Naive thymus-derived CD4-positive, alpha-beta T cell (primary cell): ENCODE measurements around the gene ARID3C. TPM values are rescaled to one million over a fixed set of nuclear protein-coding genes. Genes with fewer than 3 reads are reported as not detected.
A peak's percentile ranks its signal among the peaks of the same experiment; 100 is the strongest.

Source experiments
- ATAC-seq: fragments of 150-1000 bp; cut with Tn5 transposase; 2 replicates; pipeline ENCODE4 v1.10.0; 2021; ENCODE audit warnings: mild to moderate bottlenecking, moderate library complexity
- CTCF ChIA-PET: fragments of 350-600 bp; sonication (Branson Sonifier 250); formaldehyde crosslinking; loops from one replicate; lab custom pipeline; 2021; ENCODE audit warnings: antibody characterized with exemption; lab: Charles Lee
- POLR2A ChIA-PET: fragments of 350-600 bp; sonication (Branson Sonifier 250); formaldehyde crosslinking; loops from one replicate; lab custom pipeline; 2021; ENCODE audit warnings: antibody characterized with exemption, inconsistent platforms; lab: Charles Lee
- DNase-seq, 9 donors: peaks; one replicate each; pipeline versions ENCODE4 v3.0.0 to v3.0.0-alpha.2; 2020 to 2022; ENCODE audit warnings: mixed read lengths in 1 of 9
- H3K27ac ChIP-seq: one replicate; pipeline ENCODE4 v1.7.0; 2013; ENCODE audit warnings: mild to moderate bottlenecking, low read depth, low read length, moderate library complexity
- H3K27me3 ChIP-seq, 2 donors: one replicate each; pipeline ENCODE4 v1.7.0; 2013; ENCODE audit warnings: low read length in 2 of 2, mild to moderate bottlenecking in 2 of 2, moderate library complexity in 2 of 2; ENCODE audit not compliant: control insufficient read depth in 2 of 2, insufficient read depth in 2 of 2
- H3K36me3 ChIP-seq, 3 experiments: 1 replicate in 2 of 3; 2 replicates in 1 of 3; pipeline ENCODE4 v1.7.0; 2013; ENCODE audit warnings: low read length in 3 of 3, mild to moderate bottlenecking in 3 of 3, moderate library complexity in 1 of 3; ENCODE audit not compliant: insufficient read depth in 3 of 3, control insufficient read depth in 2 of 3
- H3K4me1 ChIP-seq, 2 donors: one replicate each; pipeline ENCODE4 v1.7.0; 2013; ENCODE audit warnings: low read length in 2 of 2, mild to moderate bottlenecking in 2 of 2, moderate library complexity in 1 of 2; ENCODE audit not compliant: control insufficient read depth in 2 of 2, insufficient read depth in 2 of 2
- H3K4me3 ChIP-seq: 2 replicates; pipeline ENCODE4 v1.7.0; 2013; ENCODE audit warnings: mild to moderate bottlenecking, low read length
- H3K9me3 ChIP-seq, 3 experiments: 1 replicate in 2 of 3; 2 replicates in 1 of 3; pipeline ENCODE4 v1.7.0; 2013; ENCODE audit warnings: low read length in 3 of 3; ENCODE audit not compliant: control insufficient read depth in 2 of 3
- H3K27ac Mint-ChIP-seq, 9 donors: one replicate each; pipeline ENCODE4 v1.8.0; 2020 to 2022; ENCODE audit warnings: mixed read lengths in 9 of 9, mild to moderate bottlenecking in 8 of 9, moderate library complexity in 5 of 9, inconsistent platforms in 2 of 9
- H3K27me3 Mint-ChIP-seq, 5 donors: one replicate each; pipeline ENCODE4 v1.8.0; 2021 to 2022; ENCODE audit warnings: mixed read lengths in 5 of 5, mild to moderate bottlenecking in 1 of 5
- H3K36me3 Mint-ChIP-seq, 5 donors: one replicate each; pipeline ENCODE4 v1.8.0; 2020 to 2022; ENCODE audit warnings: mixed read lengths in 5 of 5, mild to moderate bottlenecking in 3 of 5, inconsistent platforms in 1 of 5
- H3K4me1 Mint-ChIP-seq, 7 donors: one replicate each; pipeline ENCODE4 v1.8.0; 2020 to 2022; ENCODE audit warnings: mixed read lengths in 7 of 7, mild to moderate bottlenecking in 3 of 7, inconsistent platforms in 1 of 7
- H3K4me3 Mint-ChIP-seq, 10 donors: one replicate each; pipeline ENCODE4 v1.8.0; 2020 to 2022; ENCODE audit warnings: mild to moderate bottlenecking in 10 of 10, mixed read lengths in 10 of 10, moderate library complexity in 6 of 10, inconsistent platforms in 2 of 10
- H3K9me3 Mint-ChIP-seq, 11 donors: one replicate each; pipeline ENCODE4 v1.8.0; 2020 to 2022; ENCODE audit warnings: mixed read lengths in 11 of 11, mild to moderate bottlenecking in 4 of 11, inconsistent platforms in 1 of 11, moderate library complexity in 1 of 11
- intact Hi-C, 2 donors: fragments of 100-400 bp; cut with micrococcal nuclease; formaldehyde crosslinking; loops; one replicate each; pipeline ENCODE4 v1.15.1; 2023
- polyA plus RNA-seq, 2 donors: library from polyadenylated mRNA; unstranded; fragments of 300-500 nt; fragmentation: Illumina TruSeq; gene quantifications; one replicate each; pipeline ENCODE4 v1.2.3, GENCODE V29; 2021
- total RNA-seq, 6 experiments: library from RNA in 5 of 6; stranded (reverse) in 5 of 6; gene quantifications; 1 replicate in 5 of 6; 2 replicates in 1 of 6; pipeline ENCODE4 v1.2.3 and lab custom pipeline; 2021 to 2026

Gene ARID3C
- total and polyA plus RNA-seq, 7 experiments from 2014 or later: 0.27 to 0.36 TPM; not detected in 5

DNA sequence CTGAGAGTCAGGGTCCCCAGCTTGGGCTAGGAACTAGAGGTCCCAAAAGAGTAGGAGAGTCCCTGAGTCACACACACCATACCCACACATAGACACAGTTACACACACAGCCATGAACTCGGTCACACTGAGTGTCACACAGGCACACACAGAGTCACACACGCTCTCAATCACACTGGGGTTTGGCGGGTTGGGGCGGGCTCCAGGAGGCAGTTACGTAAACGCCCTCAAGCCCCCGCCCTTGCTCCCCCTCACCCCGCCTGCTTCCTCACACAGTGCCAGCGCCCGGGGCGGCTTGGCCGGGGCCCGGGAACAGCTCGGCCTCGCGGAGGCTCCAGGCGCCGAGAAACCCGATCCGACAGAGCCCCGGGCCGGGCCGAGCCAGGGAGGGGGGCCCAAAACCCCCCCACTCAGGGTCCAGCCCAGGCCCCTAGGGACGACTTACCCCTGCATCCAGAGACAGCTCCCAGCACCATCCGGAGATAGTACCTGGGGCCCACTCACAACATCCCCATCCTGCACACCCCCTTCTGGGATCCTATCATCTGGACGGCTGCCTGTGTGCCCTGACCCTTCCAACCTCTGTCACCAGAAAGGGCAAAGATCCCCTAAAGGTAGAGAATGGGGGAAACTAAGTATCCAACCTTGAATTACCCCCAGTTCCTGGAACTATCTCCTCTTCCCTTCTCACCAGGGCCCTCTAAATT, 35.8 kb downstream of the ARID3C start:
- peaks cover 4 to 17% of the 10 kb centered on the region in 2 donors for H3K27me3 ChIP-seq
- ChIA-PET CTCF (interaction anchor here (1.1 to 3.3 kb wide), 4 partner anchors 10 to 189 kb away, joined by 4 to 17 read pairs (median 9); no protein-coding TSS in a partner anchor), POLR2A (no interaction called here)
- peak; percentile 43 for ATAC-seq
- H3K9me3 Mint-ChIP-seq: peaks cover 0 to 2% (median 0%) of the 10 kb centered on the region in 11 donors
- intact Hi-C loops: loop anchor here (5.0 to 10.0 kb wide), 4 partner anchors 39 to 261 kb away; partner anchors contain the start of genes DNAI1 (in 1 of the 2) and FAM219A (in 1 of the 2)
- peaks cover 0 to 13% of the 10 kb centered on the region in 2 donors for H3K4me1 ChIP-seq
- H3K27ac ChIP-seq: no peak overlapping the region
- peaks cover 10 to 31% (median 28%) of the 10 kb centered on the region in 7 donors for H3K4me1 Mint-ChIP-seq
- peaks cover 0 to 5% (median 0%) of the 10 kb centered on the region in 5 donors for H3K36me3 Mint-ChIP-seq
- peaks cover 41 to 69% (median 54%) of the 10 kb centered on the region in 5 donors for H3K27me3 Mint-ChIP-seq
- DNase-seq: no peak
- H3K4me3 Mint-ChIP-seq: peak overlapping the region in 9 of 10 donors; percentile 28 to 91 (median 59)
- no peak overlapping the region for H3K4me3 ChIP-seq
- no peaks in the 10 kb centered on the region for H3K9me3 ChIP-seq
- H3K27ac Mint-ChIP-seq: peak overlapping the region in 1 of 9 donors; percentile 8
- no peaks in the 10 kb centered on the region for H3K36me3 ChIP-seq

DNA sequence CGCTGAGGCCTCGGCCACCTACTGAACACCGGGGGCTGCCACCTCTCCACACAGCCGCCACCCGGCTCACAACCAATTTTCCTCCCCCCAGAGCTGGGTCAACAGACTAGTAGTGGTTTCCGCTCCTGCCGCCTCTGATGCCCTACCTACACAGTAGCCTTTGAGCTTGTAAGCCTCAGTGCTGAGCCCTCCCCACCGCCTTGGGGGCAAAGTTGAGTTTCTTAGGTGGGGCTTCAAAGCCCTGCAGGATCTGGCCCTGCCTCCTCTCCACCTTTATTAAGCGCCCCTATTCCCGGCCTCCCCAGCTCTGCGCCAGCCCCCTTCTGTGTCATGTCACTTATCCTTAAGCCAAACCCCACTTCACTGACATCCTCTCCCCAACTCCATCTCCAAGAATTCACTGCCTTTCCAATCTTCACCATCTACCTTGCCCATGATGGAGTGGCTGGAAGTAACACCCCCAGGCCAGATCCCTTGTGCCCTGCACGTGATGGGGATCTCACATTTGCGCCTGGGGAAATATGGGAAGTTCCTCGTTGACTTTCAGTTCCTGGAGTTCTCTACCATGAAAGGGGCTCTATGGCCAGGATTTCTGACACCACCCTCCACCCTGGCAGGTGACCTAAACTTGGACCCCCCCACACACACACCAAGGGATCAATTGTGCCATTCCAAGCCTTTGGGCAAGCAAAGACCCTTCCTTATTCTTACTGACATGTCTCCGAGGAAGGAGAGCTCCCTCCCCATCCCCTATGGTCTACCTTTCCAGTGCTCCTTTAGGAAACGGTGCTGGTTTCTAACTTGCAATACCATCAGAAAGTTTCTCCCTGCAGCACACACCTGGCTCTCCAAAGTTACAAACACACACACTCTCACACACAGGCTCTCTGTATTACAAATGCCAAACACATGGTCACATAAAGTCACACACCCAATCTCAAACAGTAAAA, 36.7 kb downstream of the ARID3C start:
- peaks cover 0 to 13% of the 10 kb centered on the region in 2 donors for H3K4me1 ChIP-seq
- ATAC-seq: peak; percentile 2
- H3K4me3 Mint-ChIP-seq: peak overlapping the region; percentile 28 to 91 (median 81)
- intact Hi-C loops: loop anchor here (1.0 to 10.0 kb wide), 10 partner anchors 21 to 260 kb away; partner anchors contain the start of genes DNAI1 (in 1 of the 2), FAM219A (in 1 of the 2) and RPP25L (in 1 of the 2)
- H3K36me3 ChIP-seq: no peaks in the 10 kb centered on the region
- DNase-seq: no peak
- peaks cover 4 to 17% of the 10 kb centered on the region in 2 donors for H3K27me3 ChIP-seq
- no peak overlapping the region for H3K4me3 ChIP-seq
- peaks cover 0 to 5% (median 0%) of the 10 kb centered on the region in 5 donors for H3K36me3 Mint-ChIP-seq
- H3K4me1 Mint-ChIP-seq: peaks cover 10 to 31% (median 28%) of the 10 kb centered on the region in 7 donors
- H3K27me3 Mint-ChIP-seq: peaks cover 48 to 74% (median 60%) of the 10 kb centered on the region in 5 donors
- H3K27ac ChIP-seq: no peak overlapping the region
- H3K27ac Mint-ChIP-seq: peak overlapping the region in 2 of 9 donors; percentile 8 to 55
- CTCF ChIA-PET: interaction anchor here (0.6 to 3.3 kb wide), 13 partner anchors 10 to 260 kb away, joined by 3 to 17 read pairs (median 4); partner anchors contain the start of gene SIGMAR1
- POLR2A ChIA-PET: no interaction called here
- H3K9me3 Mint-ChIP-seq: peaks cover 0 to 2% (median 0%) of the 10 kb centered on the region in 11 donors
- H3K9me3 ChIP-seq: no peaks in the 10 kb centered on the region

DNA sequence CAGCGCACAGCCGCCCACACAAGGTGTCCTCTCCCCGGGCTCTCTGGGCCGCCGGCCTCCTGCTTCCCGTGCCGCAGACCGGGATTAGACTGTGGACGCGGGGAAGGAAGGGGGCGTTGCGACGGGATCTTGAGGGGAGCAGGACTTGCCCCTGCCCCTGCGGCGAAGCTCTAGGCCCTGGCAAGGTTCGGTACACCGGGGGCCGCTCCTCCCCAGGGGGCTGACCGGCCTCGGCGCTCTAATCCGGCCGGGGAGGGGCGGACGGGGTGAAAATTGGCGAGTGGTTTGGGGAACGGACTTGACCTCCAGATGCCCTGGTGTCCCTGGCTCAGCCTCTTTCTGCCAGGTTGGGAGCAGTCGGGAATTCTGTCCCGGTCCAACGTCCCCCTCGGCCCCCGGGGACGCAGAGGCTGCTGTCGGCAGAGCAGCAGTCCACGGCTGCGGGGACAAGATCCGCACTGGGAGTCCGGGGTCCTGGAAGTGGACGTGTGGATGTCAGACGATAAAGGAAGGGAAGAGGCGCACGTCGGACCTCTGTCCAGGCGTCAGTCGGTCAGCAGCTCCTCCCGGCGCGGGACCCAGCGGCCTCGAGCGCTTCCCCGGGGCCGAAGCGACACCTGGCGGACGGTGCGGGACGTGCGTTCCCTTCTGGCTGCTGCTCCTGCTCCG, 37.5 kb downstream of the ARID3C start:
- Mint-ChIP-seq H3K36me3 (peaks cover 0 to 5% (median 0%) of the 10 kb centered on the region in 5 donors), H3K9me3 (peaks cover 0 to 2% (median 0%) of the 10 kb centered on the region in 11 donors), H3K27ac (no peak overlapping the region), H3K4me1 (peaks cover 10 to 31% (median 28%) of the 10 kb centered on the region in 7 donors), H3K4me3 (peak overlapping the region; percentile 28 to 91 (median 81)), H3K27me3 (peaks cover 55 to 78% (median 66%) of the 10 kb centered on the region in 5 donors)
- ChIA-PET POLR2A (no interaction called here), CTCF (interaction anchor here (0.7 to 3.3 kb wide), 11 partner anchors 12 to 259 kb away, joined by 3 to 17 read pairs (median 4); partner anchors contain the start of gene SIGMAR1)
- Histone ChIP-seq H3K4me1 (peaks cover 0 to 13% of the 10 kb centered on the region in 2 donors), H3K27ac (no peak overlapping the region), H3K36me3 (no peaks in the 10 kb centered on the region), H3K9me3 (no peaks in the 10 kb centered on the region), H3K4me3 (peak overlapping the region; percentile 71), H3K27me3 (peaks cover 4 to 17% of the 10 kb centered on the region in 2 donors)
- intact Hi-C loops: loop anchor here (1.0 to 10.0 kb wide), 10 partner anchors 21 to 259 kb away; partner anchors contain the start of genes DNAI1 (in 1 of the 2), FAM219A (in 1 of the 2) and RPP25L (in 1 of the 2)
- DNase-seq (peak; percentile 48 to 85 (median 70)), ATAC-seq (peak; percentile 85)

DNA sequence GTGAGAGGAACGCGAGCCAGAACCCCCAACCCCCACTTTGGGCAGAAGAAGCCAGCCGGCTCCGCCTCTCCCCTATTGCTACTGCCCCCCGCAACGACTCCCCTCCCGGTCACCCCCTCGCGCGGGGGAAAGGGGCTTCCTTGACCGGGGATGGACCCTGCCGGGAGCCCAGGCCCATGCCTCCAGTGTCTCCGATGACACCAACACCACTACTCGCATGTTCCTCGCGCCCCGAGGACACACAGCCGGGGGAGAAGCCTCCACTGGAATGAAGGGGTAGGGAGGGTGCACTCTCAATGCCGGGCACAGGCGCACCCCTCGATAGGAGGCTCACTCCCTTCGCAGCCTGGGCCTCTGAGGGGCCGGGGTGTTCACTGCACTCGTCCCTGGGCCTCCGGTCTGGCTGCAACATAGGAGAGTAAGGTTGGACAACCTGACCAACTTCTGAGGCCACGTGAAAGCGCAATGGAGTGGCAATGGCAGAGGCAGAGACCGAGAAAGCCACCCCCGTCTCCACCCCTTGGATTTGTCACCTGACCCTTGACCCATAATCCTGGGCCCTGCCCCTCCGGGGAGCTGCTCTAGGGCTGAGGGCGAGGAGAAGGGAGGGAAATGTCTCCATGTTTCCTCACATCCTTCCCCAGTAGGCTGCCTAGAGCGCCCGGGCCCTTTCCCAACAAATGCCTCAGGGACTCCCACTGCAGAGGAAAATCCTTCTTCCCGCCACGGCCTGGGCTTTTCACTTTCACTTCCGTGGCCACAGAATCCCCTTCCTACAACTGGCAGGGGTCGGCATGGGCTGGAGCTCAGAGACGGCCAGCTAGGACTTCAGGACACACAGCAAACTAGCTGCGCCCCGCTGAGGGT, 38.3 kb downstream of the ARID3C start:
- H3K36me3 Mint-ChIP-seq: peaks cover 0 to 5% (median 0%) of the 10 kb centered on the region in 5 donors
- H3K4me3 Mint-ChIP-seq: peak overlapping the region; percentile 28 to 91 (median 81)
- peaks cover 0 to 2% (median 0%) of the 10 kb centered on the region in 11 donors for H3K9me3 Mint-ChIP-seq
- no peak overlapping the region for H3K27ac Mint-ChIP-seq
- Histone ChIP-seq H3K4me3 (peak overlapping the region; percentile 71), H3K4me1 (peaks cover 0 to 13% of the 10 kb centered on the region in 2 donors), H3K36me3 (no peaks in the 10 kb centered on the region), H3K9me3 (no peaks in the 10 kb centered on the region), H3K27ac (no peak overlapping the region), H3K27me3 (peaks cover 4 to 17% of the 10 kb centered on the region in 2 donors)
- ChIA-PET CTCF (interaction anchor here (0.7 to 3.3 kb wide), 7 partner anchors 12 to 187 kb away, joined by 3 to 17 read pairs (median 5); partner anchors contain the start of gene SIGMAR1), POLR2A (no interaction called here)
- H3K4me1 Mint-ChIP-seq: peaks cover 10 to 31% (median 28%) of the 10 kb centered on the region in 7 donors
- H3K27me3 Mint-ChIP-seq: peaks cover 58 to 81% (median 68%) of the 10 kb centered on the region in 5 donors
- DNase-seq (no peak), ATAC-seq (no peak)
- intact Hi-C loops: loop anchor here (1.0 to 10.0 kb wide), 10 partner anchors 22 to 258 kb away; partner anchors contain the start of genes DNAI1 (in 1 of the 2), FAM219A (in 1 of the 2) and RPP25L (in 1 of the 2)
